Transverse colon (tissue), 4 donors: ENCODE data around the gene SBF2.

Experiments used
- POLR2AphosphoS5 ChIP-seq, 3 donors: sonication (generic); formaldehyde crosslinking; IDR thresholded peaks; one replicate each; pipeline ENCODE4 v1.6.1; 2016; ENCODE audit warnings: antibody characterized with exemption in 3 of 3
- TF ChIP-seq, protein P1 (sequence below), 5 experiments: fragments of 200-600 bp in 3 of 5; fragments of 450-650 bp in 2 of 5; sonication (generic) in 3 of 5; IDR thresholded peaks; 1 replicate in 2 of 5; 2 replicates in 3 of 5; pipeline ENCODE4 v1.5.1; 2016 to 2017; ENCODE audit warnings: antibody characterized with exemption in 5 of 5, inconsistent platforms in 3 of 5, mild to moderate bottlenecking in 2 of 5, moderate library complexity in 1 of 5

DNA sequence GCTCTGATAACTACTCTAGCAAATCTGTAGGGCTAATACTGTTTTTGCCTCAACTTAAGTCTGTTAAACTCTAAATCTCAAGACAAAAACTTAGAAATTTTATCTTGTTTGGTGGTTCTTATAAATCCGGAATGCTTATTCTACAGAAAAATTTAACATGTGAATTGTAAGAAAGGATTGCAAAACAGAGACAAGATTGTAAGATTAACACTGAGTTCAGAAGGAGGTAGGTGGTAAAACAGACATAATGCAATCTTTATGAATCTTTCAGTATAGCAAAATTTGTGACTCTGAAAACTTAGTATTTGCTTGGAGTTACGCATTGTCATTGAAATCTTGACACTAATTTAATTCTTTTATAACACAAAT, 263.9 kb downstream of the SBF2 start:
- TF ChIP-seq, protein P1, sequence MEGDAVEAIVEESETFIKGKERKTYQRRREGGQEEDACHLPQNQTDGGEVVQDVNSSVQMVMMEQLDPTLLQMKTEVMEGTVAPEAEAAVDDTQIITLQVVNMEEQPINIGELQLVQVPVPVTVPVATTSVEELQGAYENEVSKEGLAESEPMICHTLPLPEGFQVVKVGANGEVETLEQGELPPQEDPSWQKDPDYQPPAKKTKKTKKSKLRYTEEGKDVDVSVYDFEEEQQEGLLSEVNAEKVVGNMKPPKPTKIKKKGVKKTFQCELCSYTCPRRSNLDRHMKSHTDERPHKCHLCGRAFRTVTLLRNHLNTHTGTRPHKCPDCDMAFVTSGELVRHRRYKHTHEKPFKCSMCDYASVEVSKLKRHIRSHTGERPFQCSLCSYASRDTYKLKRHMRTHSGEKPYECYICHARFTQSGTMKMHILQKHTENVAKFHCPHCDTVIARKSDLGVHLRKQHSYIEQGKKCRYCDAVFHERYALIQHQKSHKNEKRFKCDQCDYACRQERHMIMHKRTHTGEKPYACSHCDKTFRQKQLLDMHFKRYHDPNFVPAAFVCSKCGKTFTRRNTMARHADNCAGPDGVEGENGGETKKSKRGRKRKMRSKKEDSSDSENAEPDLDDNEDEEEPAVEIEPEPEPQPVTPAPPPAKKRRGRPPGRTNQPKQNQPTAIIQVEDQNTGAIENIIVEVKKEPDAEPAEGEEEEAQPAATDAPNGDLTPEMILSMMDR (IDR thresholded peaks at IDR 0.05): no peak
- no peak for TF ChIP-seq POLR2AphosphoS5 (IDR thresholded peaks at IDR 0.05)
